K562 (cell line): ENCODE data around the gene INHBE. TPM values are rescaled to one million over a fixed set of nuclear protein-coding genes. Genes with fewer than 3 reads are reported as not detected.

Experiments used
- COPS2 ChIP-seq: fragments of 450-650 bp; conservative IDR thresholded peaks from 2 replicates; pipeline ENCODE4 v1.6.1; 2016; ENCODE audit warnings: mild to moderate bottlenecking, moderate library complexity
- ERF ChIP-seq: fragments of 450-650 bp; formaldehyde crosslinking; IDR thresholded peaks from 2 replicates; pipeline ENCODE4 v1.4.0; 2020; ENCODE audit warnings: mild to moderate bottlenecking, mixed read lengths
- EZH2 ChIP-seq: IDR thresholded peaks from 2 replicates; pipeline ENCODE4 v1.6.1; 2012; ENCODE audit warnings: low read depth, mild to moderate bottlenecking, inconsistent platforms, low read length, borderline replicate concordance
- FOXK2 ChIP-seq, 2 experiments: fragments of 450-650 bp; IDR thresholded peaks in 1 of 2; conservative IDR thresholded peaks in 1 of 2; 2 replicates each; pipeline ENCODE4 v1.6.1; 2016; ENCODE audit warnings: low read depth in 2 of 2, mild to moderate bottlenecking in 1 of 2
- HSF4 ChIP-seq: fragments of 250-450 bp; sonication (Bioruptor Pico); IDR thresholded peaks from 2 replicates; pipeline ENCODE4 v2.1.2; 2022; ENCODE audit warnings: mild to moderate bottlenecking, moderate library complexity, borderline replicate concordance
- KDM4B ChIP-seq, 2 experiments: fragments of 450-650 bp in 1 of 2; sonication (generic) in 1 of 2; IDR thresholded peaks; 2 replicates each; pipeline ENCODE4 v1.6.1; 2016 to 2017; ENCODE audit warnings: borderline replicate concordance in 2 of 2, antibody characterized with exemption in 1 of 2, low read depth in 1 of 2, mild to moderate bottlenecking in 1 of 2
- PHF21A ChIP-seq: fragments of 450-650 bp; IDR thresholded peaks from 2 replicates; pipeline ENCODE4 v1.6.1; 2017; ENCODE audit warnings: low read depth, borderline replicate concordance
- PRMT5 ChIP-seq: sonication (generic); formaldehyde crosslinking; IDR thresholded peaks from 2 replicates; pipeline ENCODE4 v1.5.0; 2020; ENCODE audit warnings: missing genetic modification reagents
- TBL1XR1 ChIP-seq, 2 experiments: IDR thresholded peaks; 2 replicates each; pipeline ENCODE4 v1.6.1; 2012; ENCODE audit warnings: improper control_type of control experiment in 2 of 2, low read length in 2 of 2, mild to moderate bottlenecking in 1 of 2
- ZNF717 ChIP-seq: fragments of 250-450 bp; sonication (Bioruptor Pico); IDR thresholded peaks from 2 replicates; pipeline ENCODE4 v1.5.0; 2021
- polyA plus RNA-seq, 8 experiments: library from polyadenylated mRNA; depleted of rRNA in 4 of 8; stranded (reverse) in 5 of 8; unstranded in 3 of 8; fragments of >200 nt; fragmentation: Nextera tagmentation in 2 of 8; fragmentation: Illumina TruSeq in 1 of 8; extraction: Ambion mirVana in 2 of 8; extraction: Trizol in 1 of 8; gene quantifications; 2 replicates each; pipeline versions ENCODE4 v1.2.1 to v1.2.3, GENCODE V29; 2011 to 2014; ENCODE audit warnings: inconsistent platforms in 1 of 8, missing spikeins in 1 of 8
- total RNA-seq, 7 experiments: library from RNA; depleted of rRNA in 6 of 7; stranded (reverse); fragments of >200 nt in 6 of 7; fragmentation: Illumina TruSeq in 2 of 7; extraction: Trizol in 2 of 7; gene quantifications; 2 replicates each; pipeline versions ENCODE4 v1.2.1 to v1.2.3, GENCODE V29; 2011 to 2021; ENCODE audit warnings: low replicate concordance in 1 of 7
- TF ChIP-seq, protein P1 (sequence below): sonication (generic); formaldehyde crosslinking; IDR thresholded peaks from 2 replicates; pipeline ENCODE4 v1.8.1; 2023; ENCODE audit warnings: mild to moderate bottlenecking, missing genetic modification reagents, moderate library complexity
- TF ChIP-seq, protein P2 (sequence below): sonication (generic); formaldehyde crosslinking; IDR thresholded peaks from 2 replicates; pipeline ENCODE4 v1.5.0; 2020; ENCODE audit warnings: missing genetic modification reagents
- TF ChIP-seq, protein P3 (sequence below): fragments of 250-450 bp; sonication (Bioruptor Pico); IDR thresholded peaks from 2 replicates; pipeline ENCODE4 v1.8.0; 2021; ENCODE audit warnings: borderline replicate concordance, mild to moderate bottlenecking, moderate library complexity; ENCODE audit not compliant: poor library complexity, severe bottlenecking
- TF ChIP-seq, protein P4 (sequence below): fragments of 200-800 bp; sonication (Bioruptor generic); IDR thresholded peaks from 2 replicates; pipeline ENCODE4 v1.6.1; 2017; ENCODE audit warnings: missing genetic modification characterization, missing compliant biosample characterization
- TF ChIP-seq, protein P5 (sequence below), 3 experiments: IDR thresholded peaks in 2 of 3; conservative IDR thresholded peaks in 1 of 3; 2 replicates each; pipeline ENCODE4 v1.5.1; 2011 to 2012; ENCODE audit warnings: low read length in 3 of 3, mild to moderate bottlenecking in 3 of 3, control low read depth in 2 of 3, improper control_type of control experiment in 1 of 3, inconsistent platforms in 1 of 3, low read depth in 1 of 3, mixed read lengths in 1 of 3, moderate library complexity in 1 of 3; ENCODE audit not compliant: insufficient read depth in 2 of 3
- TF ChIP-seq, protein P6 (sequence below): sonication (generic); formaldehyde crosslinking; IDR thresholded peaks from 2 replicates; pipeline ENCODE4 v1.8.1; 2023; ENCODE audit warnings: mild to moderate bottlenecking, missing genetic modification reagents

Gene INHBE
- total and polyA plus RNA-seq, 9 of the 15 experiments (the other 6 are each of a cell fraction or from before 2014, with no cell fraction given): 0.94 to 9.9 (median 7.3) TPM

DNA sequence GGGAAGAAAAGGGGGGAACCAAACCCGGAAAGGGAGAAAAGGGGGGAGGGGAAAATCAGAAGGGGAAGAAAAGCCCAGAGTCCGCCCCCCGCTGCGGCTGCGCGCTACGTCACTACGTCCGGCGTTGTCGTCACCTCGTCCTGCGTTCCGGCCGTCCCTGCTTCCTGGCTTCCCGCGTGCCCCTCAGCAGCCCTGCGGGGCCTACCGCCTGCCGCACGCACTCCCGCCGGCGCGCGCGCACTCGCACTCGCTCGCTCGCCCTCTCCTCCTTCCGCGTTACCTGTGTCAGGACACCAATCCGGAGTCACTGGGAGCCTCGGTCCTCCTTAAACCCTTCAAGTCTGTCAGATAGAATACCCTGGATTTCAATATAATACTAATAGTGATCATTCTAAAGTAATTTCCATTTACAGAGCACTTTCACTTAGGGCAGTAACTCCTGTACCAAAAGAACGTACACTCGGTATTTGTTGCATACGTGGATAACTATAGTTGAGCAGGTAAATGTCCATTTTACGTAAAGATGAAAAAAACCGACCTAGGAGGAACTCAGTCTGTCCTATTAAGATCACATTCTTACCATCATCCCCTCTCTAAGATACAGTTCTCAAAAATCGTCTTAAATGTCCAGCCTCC is 24.1 kb upstream of the INHBE start, which contains the start of gene R3HDM2 (continued):
- TF ChIP-seq, protein P1, sequence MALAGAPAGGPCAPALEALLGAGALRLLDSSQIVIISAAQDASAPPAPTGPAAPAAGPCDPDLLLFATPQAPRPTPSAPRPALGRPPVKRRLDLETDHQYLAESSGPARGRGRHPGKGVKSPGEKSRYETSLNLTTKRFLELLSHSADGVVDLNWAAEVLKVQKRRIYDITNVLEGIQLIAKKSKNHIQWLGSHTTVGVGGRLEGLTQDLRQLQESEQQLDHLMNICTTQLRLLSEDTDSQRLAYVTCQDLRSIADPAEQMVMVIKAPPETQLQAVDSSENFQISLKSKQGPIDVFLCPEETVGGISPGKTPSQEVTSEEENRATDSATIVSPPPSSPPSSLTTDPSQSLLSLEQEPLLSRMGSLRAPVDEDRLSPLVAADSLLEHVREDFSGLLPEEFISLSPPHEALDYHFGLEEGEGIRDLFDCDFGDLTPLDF: peak; percentile 88
- TF ChIP-seq PHF21A: peak; percentile 6; the same call in 1 of the 2 replicates
- peak in 1 of 2 experiments; percentile 30; a peak in 1 of 4 replicates for TF ChIP-seq TBL1XR1 (IDR thresholded peaks at IDR 0.05; ENCODE audit: low read length in 2 of 2)
- TF ChIP-seq, protein P2, sequence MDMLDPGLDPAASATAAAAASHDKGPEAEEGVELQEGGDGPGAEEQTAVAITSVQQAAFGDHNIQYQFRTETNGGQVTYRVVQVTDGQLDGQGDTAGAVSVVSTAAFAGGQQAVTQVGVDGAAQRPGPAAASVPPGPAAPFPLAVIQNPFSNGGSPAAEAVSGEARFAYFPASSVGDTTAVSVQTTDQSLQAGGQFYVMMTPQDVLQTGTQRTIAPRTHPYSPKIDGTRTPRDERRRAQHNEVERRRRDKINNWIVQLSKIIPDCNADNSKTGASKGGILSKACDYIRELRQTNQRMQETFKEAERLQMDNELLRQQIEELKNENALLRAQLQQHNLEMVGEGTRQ: no peak
- no peak for TF ChIP-seq COPS2
- TF ChIP-seq ERF (CRISPR knock-in tag): 0 out of 2 replicates have a peak, but pooled peaks have one; percentile 70
- TF ChIP-seq, protein P3, sequence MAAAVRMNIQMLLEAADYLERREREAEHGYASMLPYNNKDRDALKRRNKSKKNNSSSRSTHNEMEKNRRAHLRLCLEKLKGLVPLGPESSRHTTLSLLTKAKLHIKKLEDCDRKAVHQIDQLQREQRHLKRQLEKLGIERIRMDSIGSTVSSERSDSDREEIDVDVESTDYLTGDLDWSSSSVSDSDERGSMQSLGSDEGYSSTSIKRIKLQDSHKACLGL (CRISPR knock-in tag): no peak
- TF ChIP-seq HSF4 (CRISPR knock-in tag): no peak
- TF ChIP-seq, protein P4, sequence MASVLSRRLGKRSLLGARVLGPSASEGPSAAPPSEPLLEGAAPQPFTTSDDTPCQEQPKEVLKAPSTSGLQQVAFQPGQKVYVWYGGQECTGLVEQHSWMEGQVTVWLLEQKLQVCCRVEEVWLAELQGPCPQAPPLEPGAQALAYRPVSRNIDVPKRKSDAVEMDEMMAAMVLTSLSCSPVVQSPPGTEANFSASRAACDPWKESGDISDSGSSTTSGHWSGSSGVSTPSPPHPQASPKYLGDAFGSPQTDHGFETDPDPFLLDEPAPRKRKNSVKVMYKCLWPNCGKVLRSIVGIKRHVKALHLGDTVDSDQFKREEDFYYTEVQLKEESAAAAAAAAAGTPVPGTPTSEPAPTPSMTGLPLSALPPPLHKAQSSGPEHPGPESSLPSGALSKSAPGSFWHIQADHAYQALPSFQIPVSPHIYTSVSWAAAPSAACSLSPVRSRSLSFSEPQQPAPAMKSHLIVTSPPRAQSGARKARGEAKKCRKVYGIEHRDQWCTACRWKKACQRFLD (CRISPR knock-in tag): peak; percentile 89; the same call in 1 of the 2 replicates
- no peak for TF ChIP-seq EZH2
- TF ChIP-seq, protein P5, sequence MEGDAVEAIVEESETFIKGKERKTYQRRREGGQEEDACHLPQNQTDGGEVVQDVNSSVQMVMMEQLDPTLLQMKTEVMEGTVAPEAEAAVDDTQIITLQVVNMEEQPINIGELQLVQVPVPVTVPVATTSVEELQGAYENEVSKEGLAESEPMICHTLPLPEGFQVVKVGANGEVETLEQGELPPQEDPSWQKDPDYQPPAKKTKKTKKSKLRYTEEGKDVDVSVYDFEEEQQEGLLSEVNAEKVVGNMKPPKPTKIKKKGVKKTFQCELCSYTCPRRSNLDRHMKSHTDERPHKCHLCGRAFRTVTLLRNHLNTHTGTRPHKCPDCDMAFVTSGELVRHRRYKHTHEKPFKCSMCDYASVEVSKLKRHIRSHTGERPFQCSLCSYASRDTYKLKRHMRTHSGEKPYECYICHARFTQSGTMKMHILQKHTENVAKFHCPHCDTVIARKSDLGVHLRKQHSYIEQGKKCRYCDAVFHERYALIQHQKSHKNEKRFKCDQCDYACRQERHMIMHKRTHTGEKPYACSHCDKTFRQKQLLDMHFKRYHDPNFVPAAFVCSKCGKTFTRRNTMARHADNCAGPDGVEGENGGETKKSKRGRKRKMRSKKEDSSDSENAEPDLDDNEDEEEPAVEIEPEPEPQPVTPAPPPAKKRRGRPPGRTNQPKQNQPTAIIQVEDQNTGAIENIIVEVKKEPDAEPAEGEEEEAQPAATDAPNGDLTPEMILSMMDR (IDR thresholded peaks at IDR 0.05 in 2 of 3, conservative IDR thresholded peaks at IDR 0.05 in 1 of 3; ENCODE audit: insufficient read depth in 2 of 3, low read depth in 1 of 3, low read length in 3 of 3): no peak
- peak; percentile 18 to 50; a peak in 2 of 4 replicates for TF ChIP-seq FOXK2 (conservative IDR thresholded peaks at IDR 0.05 in 1 of 2, IDR thresholded peaks at IDR 0.05 in 1 of 2; ENCODE audit: low read depth in 2 of 2)
- no peak for TF ChIP-seq ZNF717
- peak; percentile 89; the same call in 1 of the 2 replicates for TF ChIP-seq PRMT5
- 0 out of 4 replicates have a peak, but pooled peaks of 1 of the 2 experiments have one; percentile 45 for TF ChIP-seq KDM4B (IDR thresholded peaks at IDR 0.05; ENCODE audit: borderline replicate concordance in 2 of 2, low read depth in 1 of 2)
- TF ChIP-seq, protein P6, sequence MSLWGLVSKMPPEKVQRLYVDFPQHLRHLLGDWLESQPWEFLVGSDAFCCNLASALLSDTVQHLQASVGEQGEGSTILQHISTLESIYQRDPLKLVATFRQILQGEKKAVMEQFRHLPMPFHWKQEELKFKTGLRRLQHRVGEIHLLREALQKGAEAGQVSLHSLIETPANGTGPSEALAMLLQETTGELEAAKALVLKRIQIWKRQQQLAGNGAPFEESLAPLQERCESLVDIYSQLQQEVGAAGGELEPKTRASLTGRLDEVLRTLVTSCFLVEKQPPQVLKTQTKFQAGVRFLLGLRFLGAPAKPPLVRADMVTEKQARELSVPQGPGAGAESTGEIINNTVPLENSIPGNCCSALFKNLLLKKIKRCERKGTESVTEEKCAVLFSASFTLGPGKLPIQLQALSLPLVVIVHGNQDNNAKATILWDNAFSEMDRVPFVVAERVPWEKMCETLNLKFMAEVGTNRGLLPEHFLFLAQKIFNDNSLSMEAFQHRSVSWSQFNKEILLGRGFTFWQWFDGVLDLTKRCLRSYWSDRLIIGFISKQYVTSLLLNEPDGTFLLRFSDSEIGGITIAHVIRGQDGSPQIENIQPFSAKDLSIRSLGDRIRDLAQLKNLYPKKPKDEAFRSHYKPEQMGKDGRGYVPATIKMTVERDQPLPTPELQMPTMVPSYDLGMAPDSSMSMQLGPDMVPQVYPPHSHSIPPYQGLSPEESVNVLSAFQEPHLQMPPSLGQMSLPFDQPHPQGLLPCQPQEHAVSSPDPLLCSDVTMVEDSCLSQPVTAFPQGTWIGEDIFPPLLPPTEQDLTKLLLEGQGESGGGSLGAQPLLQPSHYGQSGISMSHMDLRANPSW (CRISPR knock-in tag): no peak
